ENCODE results near the gene ATCAY.

GRCh38 chr19:3955688-3956087 is 75.2 kb downstream of the ATCAY start:
- TF ChIP-seq CTCF (IDR thresholded peaks at IDR 0.05) (no peak), POLR2A (IDR thresholded peaks at IDR 0.05) (no peak), EP300 (IDR thresholded peaks at IDR 0.05) (no peak)
